ENCODE results near the gene TM9SF1. TPM values are rescaled to one million over a fixed set of nuclear protein-coding genes. Genes with fewer than 3 reads are reported as not detected.

Gene TM9SF1
- total and polyA plus RNA-seq, 7 experiments from 2014 or later: 16.2 to 40.5 (median 19.4) TPM

DNA sequence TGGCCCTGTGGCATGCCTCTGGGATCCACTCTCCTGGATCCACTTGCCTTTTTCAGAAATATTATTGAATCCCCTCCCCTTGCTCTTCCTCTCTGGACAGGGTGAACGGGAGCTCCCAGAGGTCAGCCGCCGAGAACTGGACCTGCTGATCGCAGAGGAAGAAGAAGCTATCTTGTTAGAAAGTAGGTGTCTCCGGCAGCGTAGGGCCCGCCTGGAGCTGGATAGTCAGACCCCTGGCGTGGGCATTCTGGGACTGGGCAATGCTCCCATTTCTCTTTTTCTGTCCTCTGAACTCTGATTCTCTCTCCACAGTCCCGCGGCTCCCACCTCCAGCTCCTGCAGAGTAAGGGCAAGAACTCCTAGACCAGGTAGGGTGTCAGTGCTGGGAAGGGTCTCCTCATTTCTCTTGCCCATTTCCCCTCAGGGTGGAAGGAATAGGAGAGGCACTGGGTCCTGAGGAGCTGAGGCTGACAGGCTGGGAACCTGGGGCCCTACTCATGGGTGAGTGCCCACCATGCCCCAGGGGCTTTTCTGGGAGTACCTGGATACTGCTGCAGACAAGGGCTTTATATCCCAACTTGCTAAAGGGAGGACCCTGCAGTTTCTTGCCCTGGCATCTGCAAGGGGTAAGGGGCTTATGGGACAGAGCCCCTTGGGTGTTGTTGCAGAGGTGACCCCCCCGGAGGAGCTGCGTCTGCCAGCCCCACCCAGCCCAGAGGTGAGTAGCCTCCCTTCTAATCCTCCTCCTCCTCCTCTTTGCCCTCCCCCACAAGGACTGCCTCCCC, 18.0 kb downstream of the TM9SF1 start:
- no peak for DNase-seq
- Histone ChIP-seq H3K27me3 (ENCODE audit: control insufficient read depth in 2 of 2, insufficient read depth in 2 of 2, low read length in 2 of 2) (no peaks in the 10 kb centered on the region), H3K36me3 (ENCODE audit: control insufficient read depth in 2 of 3, insufficient read depth in 3 of 3, low read length in 3 of 3) (peaks cover 0 to 63% (median 13%) of the 10 kb centered on the region in 3 experiments), H3K27ac (ENCODE audit: low read depth, low read length) (no peak overlapping the region), H3K9me3 (ENCODE audit: control insufficient read depth in 2 of 3, low read length in 3 of 3) (no peaks in the 10 kb centered on the region), H3K4me3 (ENCODE audit: low read length) (no peak overlapping the region), H3K4me1 (ENCODE audit: control insufficient read depth in 2 of 2, insufficient read depth in 2 of 2, low read length in 2 of 2) (peaks cover 0 to 2% of the 10 kb centered on the region in 2 donors)
- intact Hi-C loops (cut with micrococcal nuclease): no loop called here
- POLR2A ChIA-PET: interaction anchor here (0.9 to 1.1 kb wide), 2 partner anchors 11 to 22 kb away, joined by 3 read pairs; partner anchors contain the start of gene IPO4
- Mint-ChIP-seq H3K4me1 (peaks cover 0 to 21% (median 15%) of the 10 kb centered on the region in 7 donors), H3K36me3 (peaks cover 0 to 39% (median 4%) of the 10 kb centered on the region in 5 donors), H3K9me3 (no peaks in the 10 kb centered on the region), H3K27ac (peak overlapping the region in 3 of 9 donors; percentile 69 to 81 (median 72)), H3K4me3 (no peak overlapping the region), H3K27me3 (no peaks in the 10 kb centered on the region)
- CTCF ChIA-PET: interaction anchor here (0.5 kb wide), 1 partner anchor 146 kb away, joined by 8 read pairs; no protein-coding TSS in a partner anchor
- ATAC-seq: no peak

DNA sequence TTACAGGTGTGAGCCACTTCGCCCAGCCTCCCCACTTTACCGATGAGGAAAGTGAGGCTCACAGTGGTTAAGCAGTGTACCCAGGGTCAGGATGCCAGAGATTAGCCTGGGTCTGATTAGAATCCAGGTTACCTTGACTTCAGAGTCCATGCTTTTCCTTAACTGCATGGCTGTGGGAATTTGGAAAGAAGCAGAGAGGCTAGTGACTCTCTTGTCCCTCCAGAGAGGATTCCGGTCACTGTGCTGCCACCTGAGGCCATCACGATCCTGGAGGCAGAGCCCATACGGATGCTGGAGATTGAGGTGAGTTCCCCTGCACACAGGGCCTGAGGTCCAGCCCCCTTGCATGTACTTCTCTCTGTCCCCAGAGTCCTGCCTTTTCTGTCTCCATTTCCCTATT, 18.6 kb downstream of the TM9SF1 start:
- Histone ChIP-seq H3K27ac (ENCODE audit: low read depth, low read length) (no peak overlapping the region), H3K27me3 (ENCODE audit: control insufficient read depth in 2 of 2, insufficient read depth in 2 of 2, low read length in 2 of 2) (no peaks in the 10 kb centered on the region), H3K4me3 (ENCODE audit: low read length) (no peak overlapping the region), H3K36me3 (ENCODE audit: control insufficient read depth in 2 of 3, insufficient read depth in 3 of 3, low read length in 3 of 3) (peaks cover 0 to 57% (median 13%) of the 10 kb centered on the region in 3 experiments), H3K9me3 (ENCODE audit: control insufficient read depth in 2 of 3, low read length in 3 of 3) (no peaks in the 10 kb centered on the region), H3K4me1 (ENCODE audit: control insufficient read depth in 2 of 2, insufficient read depth in 2 of 2, low read length in 2 of 2) (peaks cover 0 to 7% of the 10 kb centered on the region in 2 donors)
- ATAC-seq (no peak), DNase-seq (no peak)
- no peaks in the 10 kb centered on the region for H3K27me3 Mint-ChIP-seq
- no peak overlapping the region for H3K4me3 Mint-ChIP-seq
- no peaks in the 10 kb centered on the region for H3K9me3 Mint-ChIP-seq
- peaks cover under 1 to 26% (median 18%) of the 10 kb centered on the region in 7 donors for H3K4me1 Mint-ChIP-seq
- peaks cover 0 to 39% (median 4%) of the 10 kb centered on the region in 5 donors for H3K36me3 Mint-ChIP-seq
- intact Hi-C loops (cut with micrococcal nuclease): no loop called here
- CTCF ChIA-PET: interaction anchor here (0.5 to 0.7 kb wide), 2 partner anchors 62 to 146 kb away, joined by 4 to 8 read pairs; partner anchors contain the start of gene DCAF11
- POLR2A ChIA-PET: interaction anchor here (0.6 to 1.1 kb wide), 3 partner anchors 12 to 87 kb away, joined by 3 read pairs; partner anchors contain the start of gene IPO4
- peak overlapping the region in 1 of 9 donors; percentile 81 for H3K27ac Mint-ChIP-seq

DNA sequence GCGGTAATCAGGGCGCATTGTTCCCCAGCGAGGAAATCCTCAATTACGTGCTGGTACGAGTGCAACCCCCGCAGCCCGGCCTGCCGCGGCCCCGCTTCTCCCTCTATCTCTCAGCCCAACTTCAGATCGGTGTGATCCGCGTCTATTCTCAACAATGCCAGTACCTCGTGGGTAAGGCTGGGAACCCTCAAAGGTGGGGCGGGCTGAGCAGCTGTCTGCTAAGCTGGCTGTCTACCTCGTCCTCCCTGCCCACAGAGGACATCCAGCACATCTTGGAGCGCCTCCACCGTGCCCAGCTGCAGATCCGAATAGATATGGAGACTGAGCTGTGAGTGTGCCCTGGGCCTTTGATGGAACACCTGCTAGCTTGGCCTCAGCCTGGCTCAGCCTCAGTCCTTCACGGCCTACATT, 22.4 kb downstream of the TM9SF1 start:
- peak overlapping the region; percentile 1 for H3K27ac ChIP-seq (ENCODE audit: low read depth, low read length)
- DNase-seq (no peak), ATAC-seq (no peak)
- peaks cover 6 to 32% (median 6%) of the 10 kb centered on the region in 3 experiments for H3K36me3 ChIP-seq (ENCODE audit: control insufficient read depth in 2 of 3, insufficient read depth in 3 of 3, low read length in 3 of 3)
- H3K4me1 ChIP-seq (ENCODE audit: control insufficient read depth in 2 of 2, insufficient read depth in 2 of 2, low read length in 2 of 2): peaks cover 0 to 13% of the 10 kb centered on the region in 2 donors
- H3K9me3 ChIP-seq (ENCODE audit: control insufficient read depth in 2 of 3, low read length in 3 of 3): no peaks in the 10 kb centered on the region
- no peak overlapping the region for H3K4me3 ChIP-seq (ENCODE audit: low read length)
- Mint-ChIP-seq H3K9me3 (no peaks in the 10 kb centered on the region), H3K4me3 (peak overlapping the region in 9 of 10 donors; percentile 33 to 94 (median 66)), H3K27me3 (no peaks in the 10 kb centered on the region), H3K27ac (peak overlapping the region; percentile 19 to 88 (median 75)), H3K36me3 (peaks cover 0 to 39% (median 12%) of the 10 kb centered on the region in 5 donors), H3K4me1 (peaks cover 9 to 47% (median 37%) of the 10 kb centered on the region in 7 donors)
- POLR2A ChIA-PET: interaction anchor here (0.7 to 2.4 kb wide), 6 partner anchors 10 to 64 kb away, joined by 3 to 11 read pairs (median 4); partner anchors contain the start of genes DCAF11, IRF9 and NRL
- H3K27me3 ChIP-seq (ENCODE audit: control insufficient read depth in 2 of 2, insufficient read depth in 2 of 2, low read length in 2 of 2): no peaks in the 10 kb centered on the region
- intact Hi-C loops (cut with micrococcal nuclease): no loop called here
- CTCF ChIA-PET: no interaction called here

DNA sequence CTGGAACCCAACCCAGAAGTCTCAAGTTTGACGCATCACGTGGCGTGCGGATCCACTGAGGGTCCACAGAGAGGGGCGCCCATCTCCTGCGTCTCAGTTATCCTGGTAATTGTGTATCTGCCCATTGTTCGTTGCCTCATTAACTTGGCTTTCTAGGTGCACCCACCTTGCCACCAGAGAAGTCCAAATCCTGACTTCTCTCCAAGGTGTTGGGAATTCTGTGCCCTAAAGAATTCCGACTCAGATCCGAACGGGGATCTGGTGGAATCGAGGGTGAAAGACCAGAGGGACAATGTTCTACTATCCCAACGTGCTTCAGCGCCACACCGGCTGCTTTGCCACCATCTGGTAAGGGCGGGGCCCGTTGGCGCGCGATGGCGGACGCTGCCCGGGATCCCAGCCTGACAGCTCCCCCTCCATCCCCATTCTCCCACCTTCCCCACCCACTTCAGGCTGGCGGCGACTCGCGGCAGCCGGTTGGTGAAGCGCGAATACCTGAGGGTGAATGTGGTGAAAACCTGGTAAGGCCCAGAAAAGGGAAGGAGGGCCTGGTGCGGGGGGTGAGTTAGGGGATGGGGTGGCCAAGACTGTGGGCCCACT, 22.9 kb downstream of the TM9SF1 start:
- peak overlapping the region; percentile 39 to 94 (median 88) for H3K4me3 Mint-ChIP-seq
- DNase-seq (no peak), ATAC-seq (no peak)
- H3K36me3 ChIP-seq (ENCODE audit: control insufficient read depth in 2 of 3, insufficient read depth in 3 of 3, low read length in 3 of 3): peaks cover 6 to 32% (median 10%) of the 10 kb centered on the region in 3 experiments
- ChIA-PET CTCF (interaction anchor here (0.6 kb wide), 1 partner anchor 10 kb away, joined by 3 read pairs; no protein-coding TSS in a partner anchor), POLR2A (interaction anchor here (0.7 to 2.4 kb wide), 7 partner anchors 11 to 63 kb away, joined by 3 to 11 read pairs (median 3); partner anchors contain the start of genes DCAF11, IRF9 and NRL)
- peak overlapping the region; percentile 40 for H3K27ac ChIP-seq (ENCODE audit: low read depth, low read length)
- H3K4me1 Mint-ChIP-seq: peaks cover 11 to 52% (median 41%) of the 10 kb centered on the region in 7 donors
- no peaks in the 10 kb centered on the region for H3K27me3 ChIP-seq (ENCODE audit: control insufficient read depth in 2 of 2, insufficient read depth in 2 of 2, low read length in 2 of 2)
- H3K9me3 Mint-ChIP-seq: no peaks in the 10 kb centered on the region
- peak overlapping the region; percentile 28 to 93 (median 79) for H3K27ac Mint-ChIP-seq
- no peaks in the 10 kb centered on the region for H3K9me3 ChIP-seq (ENCODE audit: control insufficient read depth in 2 of 3, low read length in 3 of 3)
- intact Hi-C loops (cut with micrococcal nuclease): no loop called here
- H3K4me3 ChIP-seq (ENCODE audit: low read length): peak overlapping the region; percentile 58
- H3K4me1 ChIP-seq (ENCODE audit: control insufficient read depth in 2 of 2, insufficient read depth in 2 of 2, low read length in 2 of 2): peaks cover 0 to 13% of the 10 kb centered on the region in 2 donors
- H3K36me3 Mint-ChIP-seq: peaks cover 0 to 38% (median 15%) of the 10 kb centered on the region in 5 donors
- no peaks in the 10 kb centered on the region for H3K27me3 Mint-ChIP-seq

DNA sequence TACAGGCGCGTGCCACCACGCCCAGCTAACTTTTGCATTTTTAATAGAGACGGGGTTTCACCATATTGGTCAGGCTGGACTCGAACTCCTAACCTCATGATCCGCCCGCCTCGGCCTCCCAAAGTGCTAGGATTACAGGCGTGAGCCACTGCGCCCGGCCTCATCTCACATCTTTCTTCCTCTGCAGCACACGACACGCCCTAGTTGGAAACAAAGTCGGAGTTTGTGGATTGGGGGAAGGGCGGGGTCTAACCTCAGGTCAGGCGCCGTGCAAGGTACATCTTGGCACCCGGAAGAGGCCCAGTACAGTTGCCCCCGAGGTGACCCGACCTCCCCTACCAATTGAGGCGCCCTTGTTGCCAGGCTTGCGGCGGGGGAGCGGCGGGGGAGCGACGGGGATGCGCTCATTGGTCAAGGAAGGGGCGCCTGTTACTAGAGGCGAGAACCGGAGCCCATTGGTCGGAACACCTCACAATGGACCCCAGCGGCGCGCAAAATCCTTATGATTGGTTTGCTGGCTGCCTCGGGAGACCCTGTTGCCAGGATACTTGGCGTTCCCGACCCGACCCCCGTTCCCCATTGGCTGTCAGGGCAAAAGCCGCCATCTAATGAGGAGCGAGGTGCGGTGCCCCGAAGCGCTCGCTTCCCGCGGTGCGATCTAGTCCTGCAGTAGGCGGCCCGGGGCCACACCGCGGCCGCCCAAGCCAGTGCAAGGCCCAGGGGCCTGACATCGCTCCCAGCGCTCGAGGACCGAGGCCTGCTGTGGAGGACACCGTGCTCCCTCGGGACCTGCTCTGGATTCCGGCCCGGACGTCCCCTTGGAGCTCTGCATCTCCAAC, 23.6 kb downstream of the TM9SF1 start, which contains the start of gene REC8:
Gene REC8, plus strand, starts transcription at position 659 of the 839 bp plus-strand sequence. CDS start 473 bp downstream, outside the sequence.
- H3K27me3 ChIP-seq (ENCODE audit: control insufficient read depth in 2 of 2, insufficient read depth in 2 of 2, low read length in 2 of 2): no peaks in the 10 kb centered on the region
- CTCF ChIA-PET: interaction anchor here (0.6 to 1.6 kb wide), 2 partner anchors 9 to 63 kb away, joined by 3 to 5 read pairs; no protein-coding TSS in a partner anchor
- Mint-ChIP-seq H3K4me3 (peak within 1 kb of the TSS; percentile 80 to 94 (median 88)), H3K9me3 (no peaks in the 10 kb centered on the region), H3K27me3 (no peaks in the 10 kb centered on the region), H3K36me3 (peaks cover 0 to 38% (median 19%) of the 10 kb centered on the region in 5 donors), H3K4me1 (peaks cover 12 to 53% (median 43%) of the 10 kb centered on the region in 7 donors), H3K27ac (peak within 1 kb of the TSS; percentile 48 to 93 (median 80))
- POLR2A ChIA-PET: interaction anchor here (0.7 to 2.4 kb wide), 9 partner anchors 10 to 63 kb away, joined by 3 to 11 read pairs (median 5); partner anchors contain the start of genes EMC9, IPO4, IRF9 and TM9SF1
- H3K27ac ChIP-seq (ENCODE audit: low read depth, low read length): peak within 1 kb of the TSS; percentile 40
- DNase-seq (peak in 8 of 9 donors; percentile 43 to 81 (median 76)), ATAC-seq (peak; percentile 88)
- intact Hi-C loops (cut with micrococcal nuclease): loop anchor here (1.0 kb wide), 3 partner anchors 10 to 24 kb away; partner anchors contain the start of genes IRF9 (in 2 of the 2), IPO4 (in 1 of the 2) and RNF31 (in 1 of the 2)
- H3K4me3 ChIP-seq (ENCODE audit: low read length): peak within 1 kb of the TSS; percentile 58
- H3K9me3 ChIP-seq (ENCODE audit: control insufficient read depth in 2 of 3, low read length in 3 of 3): no peaks in the 10 kb centered on the region
- peaks cover 6 to 32% (median 8%) of the 10 kb centered on the region in 3 experiments for H3K36me3 ChIP-seq (ENCODE audit: control insufficient read depth in 2 of 3, insufficient read depth in 3 of 3, low read length in 3 of 3)
- H3K4me1 ChIP-seq (ENCODE audit: control insufficient read depth in 2 of 2, insufficient read depth in 2 of 2, low read length in 2 of 2): peaks cover 0 to 13% of the 10 kb centered on the region in 2 donors

Data from naive thymus-derived CD4-positive, alpha-beta T cell (primary cell).